ENCODE data around the gene SH3BGRL.
"Not testable (repeated sequence)": the region's sequence is repeated elsewhere in the genome, so short reads cannot be mapped to it uniquely, and the experiment has no call there.

Gene SH3BGRL

GRCh38 chrX:81259714-81260395, 58.0 kb downstream of the SH3BGRL start:
- DNase-seq (ENCODE audit: low spot score), result peak; percentile 6

GRCh38 chrX:81261576-81261975, 59.7 kb downstream of the SH3BGRL start:
- DNase-seq (ENCODE audit: low spot score), result no peak

GRCh38 chrX:81263059-81263458, 61.2 kb downstream of the SH3BGRL start:
- DNase-seq (ENCODE audit: low spot score), result no peak

GRCh38 chrX:81278616-81279015, 76.7 kb downstream of the SH3BGRL start:
- DNase-seq (ENCODE audit: low spot score), result no peak

GRCh38 chrX:81280148-81280547, 78.2 kb downstream of the SH3BGRL start:
- no peak for DNase-seq (ENCODE audit: low spot score)

GRCh38 chrX:81286075-81286474, 84.2 kb downstream of the SH3BGRL start:
- no peak for DNase-seq (ENCODE audit: low spot score)

- no peak for DNase-seq (ENCODE audit: low spot score)
Measured at GRCh38 chrX:81286608-81287007, 84.7 kb downstream of the SH3BGRL start.

- DNase-seq (ENCODE audit: low spot score), result no peak
Measured at GRCh38 chrX:81291996-81292395, 90.1 kb downstream of the SH3BGRL start.

GRCh38 chrX:81294101-81294500, 92.2 kb downstream of the SH3BGRL start:
- DNase-seq (ENCODE audit: low spot score), result no peak

GRCh38 chrX:81301877-81302276, 100.0 kb downstream of the SH3BGRL start:
- DNase-seq (ENCODE audit: low spot score), result no peak

- no peak for DNase-seq (ENCODE audit: low spot score)
Measured at GRCh38 chrX:81304563-81304962, 102.7 kb downstream of the SH3BGRL start.

GRCh38 chrX:81305240-81305639, 103.3 kb downstream of the SH3BGRL start:
- no peak for DNase-seq (ENCODE audit: low spot score)

- no peak for DNase-seq (ENCODE audit: low spot score)
Measured at GRCh38 chrX:81308086-81308829, 106.4 kb downstream of the SH3BGRL start.

GRCh38 chrX:81316163-81316562, 114.3 kb downstream of the SH3BGRL start:
- DNase-seq (ENCODE audit: low spot score), result no peak

GRCh38 chrX:81331653-81332052, 129.8 kb downstream of the SH3BGRL start:
- DNase-seq (ENCODE audit: low spot score), result not testable (repeated sequence)

- DNase-seq (ENCODE audit: low spot score), result no peak
Measured at GRCh38 chrX:81336455-81337152, 134.7 kb downstream of the SH3BGRL start.

- no peak for DNase-seq (ENCODE audit: low spot score)
Measured at GRCh38 chrX:81337805-81338204, 135.9 kb downstream of the SH3BGRL start.

GRCh38 chrX:81338924-81339323, 137.0 kb downstream of the SH3BGRL start:
- no peak for DNase-seq (ENCODE audit: low spot score)

- DNase-seq (ENCODE audit: low spot score), result not testable (repeated sequence)
Measured at GRCh38 chrX:81345296-81345695, 143.4 kb downstream of the SH3BGRL start.
